GM12878 (cell line): ENCODE measurements around the gene SPSB2. TPM values are rescaled to one million over a fixed set of nuclear protein-coding genes. Genes with fewer than 3 reads are reported as not detected.

Experiments
- ATAC-seq: fragments of 200-7000 bp; cut with Tn5 transposase; 3 replicates; pipeline ENCODE4 v1.9.1; 2020; ENCODE audit warnings: mild to moderate bottlenecking, moderate library complexity
- BruUV-seq: library from RNA; stranded (reverse); fragments of 400-500 nt; replicated peaks from 2 replicates; lab custom pipeline; 2021; lab: Mats Ljungman, UMichigan
- CTCF ChIA-PET: fragments of 300-600 bp; sonication (Branson Sonifier 250); formaldehyde crosslinking; extraction: SDS; loops from one replicate; lab custom pipeline; 2021; ENCODE audit warnings: inconsistent platforms; lab: Yijun Ruan, JAX
- POLR2A ChIA-PET: fragments of 350-600 bp; formaldehyde crosslinking; extraction: SDS; loops from one replicate; lab custom pipeline; 2021; ENCODE audit warnings: inconsistent platforms; lab: Charles Lee
- RAD21 ChIA-PET: fragments of 300-600 bp; sonication (Branson Sonifier 250); formaldehyde crosslinking; loops from one replicate; lab custom pipeline; 2023; ENCODE audit warnings: antibody characterized with exemption; ENCODE audit not compliant: unreplicated experiment; lab: Charles Lee
- SMC1A ChIA-PET: fragments of 300-600 bp; sonication (Branson Sonifier 250); formaldehyde crosslinking; loops from one replicate; lab custom pipeline; 2023; ENCODE audit not compliant: unreplicated experiment, uncharacterized antibody; lab: Charles Lee
- DNase-seq: peaks from one replicate; pipeline ENCODE4 v3.0.0-alpha.2; 2011; ENCODE audit warnings: low read depth, low spot score
- FAIRE-seq: peaks from 3 replicates; lab custom pipeline; 2011; peaks lifted over from hg19 to GRCh38; lab: Jason Lieb, UNC
- H2AFZ ChIP-seq: 2 replicates; pipeline ENCODE4 v1.6.0; 2011; ENCODE audit warnings: low read depth, low read length, control low read depth; ENCODE audit not compliant: control insufficient read depth
- H3K27ac ChIP-seq: 2 replicates; pipeline ENCODE4 v1.5.1; 2011; ENCODE audit warnings: control low read depth; ENCODE audit not compliant: control insufficient read depth, insufficient read depth
- H3K27me3 ChIP-seq, 2 experiments: replicated peaks in 1 of 2; 2 replicates each; pipeline versions ENCODE4 v1.6.0 to v1.6.1; 2011; ENCODE audit warnings: low read length in 1 of 2; ENCODE audit not compliant: control insufficient read depth in 2 of 2, insufficient read depth in 2 of 2
- H3K36me3 ChIP-seq, 2 experiments: 2 replicates each; pipeline ENCODE4 v1.5.1; 2011; ENCODE audit warnings: low read length in 1 of 2; ENCODE audit not compliant: control insufficient read depth in 2 of 2, insufficient read depth in 2 of 2
- H3K4me1 ChIP-seq: 2 replicates; pipeline ENCODE4 v1.6.1; 2011; ENCODE audit warnings: mild to moderate bottlenecking, low read length, moderate library complexity, mixed read lengths; ENCODE audit not compliant: control insufficient read depth, insufficient read depth
- H3K4me2 ChIP-seq: 2 replicates; pipeline ENCODE4 v1.6.0; 2011; ENCODE audit warnings: control low read depth; ENCODE audit not compliant: control insufficient read depth, insufficient read depth
- H3K4me3 ChIP-seq: fragments of 200-600 bp; sonication (generic); 2 replicates; pipeline ENCODE4 v1.5.1; 2016
- H3K79me2 ChIP-seq: 2 replicates; pipeline ENCODE4 v1.6.0; 2011; ENCODE audit warnings: low read length; ENCODE audit not compliant: control insufficient read depth, insufficient read depth
- H3K9ac ChIP-seq: 2 replicates; pipeline ENCODE4 v1.8.0; 2011; ENCODE audit warnings: low read length, control low read depth, mixed read lengths; ENCODE audit not compliant: control insufficient read depth, insufficient read depth
- H3K9me3 ChIP-seq: replicated peaks from 3 replicates; pipeline ENCODE4 v1.5.1; 2011; ENCODE audit warnings: mild to moderate bottlenecking, low read length; ENCODE audit not compliant: control insufficient read depth, insufficient read depth
- H4K20me1 ChIP-seq: 2 replicates; pipeline ENCODE4 v1.6.0; 2011; ENCODE audit not compliant: control insufficient read depth, insufficient read depth
- DPF2 ChIP-seq: fragments of 450-650 bp; IDR thresholded peaks from 2 replicates; pipeline ENCODE4 v1.6.1; 2017; ENCODE audit warnings: mild to moderate bottlenecking
- IKZF1 ChIP-seq: fragments of 450-650 bp; conservative IDR thresholded peaks from 2 replicates; pipeline ENCODE4 v1.6.1; 2017; ENCODE audit warnings: antibody characterized with exemption, mild to moderate bottlenecking
- LARP7 ChIP-seq: fragments of 450-650 bp; IDR thresholded peaks from 2 replicates; pipeline ENCODE4 v1.6.1; 2017; ENCODE audit warnings: mild to moderate bottlenecking
- POLR2AphosphoS2 ChIP-seq: IDR thresholded peaks from 2 replicates; pipeline ENCODE4 v1.6.1; 2011; ENCODE audit warnings: low read depth, mild to moderate bottlenecking, low read length, improper control_type of control experiment, moderate library complexity
- RAD21 ChIP-seq: IDR thresholded peaks from 2 replicates; pipeline ENCODE4 v1.6.1; 2011; ENCODE audit warnings: mild to moderate bottlenecking, low read depth, low read length, moderate library complexity; ENCODE audit not compliant: insufficient read depth
- RELA ChIP-seq: fragments of 450-650 bp; IDR thresholded peaks from 2 replicates; pipeline ENCODE4 v1.8.0; 2014; ENCODE audit warnings: borderline replicate concordance; ENCODE audit not compliant: partially characterized antibody
- SMARCA5 ChIP-seq: fragments of 450-650 bp; IDR thresholded peaks from 2 replicates; pipeline ENCODE4 v1.6.1; 2017; ENCODE audit warnings: mild to moderate bottlenecking
- SMC3 ChIP-seq: IDR thresholded peaks from 2 replicates; pipeline ENCODE4 v1.6.1; 2011; ENCODE audit warnings: low read length, improper control_type of control experiment, borderline replicate concordance
- SPI1 ChIP-seq: IDR thresholded peaks from 2 replicates; pipeline ENCODE4 v1.6.1; 2011; ENCODE audit warnings: low read depth, mild to moderate bottlenecking, low read length, moderate library complexity, borderline replicate concordance; ENCODE audit not compliant: insufficient read depth
- WGBS: methylation state at CpG from one replicate; pipeline ENCODE4 v1.1.6; 2016; ENCODE audit warnings: low lambda C conversion rate; ENCODE audit not compliant: insufficient replicate concordance, insufficient coverage; ENCODE audit errors: missing lambda C conversion rate; 5-methylcytosine and 5-hydroxymethylcytosine counted together
- in situ Hi-C: fragments of 300-500 bp; cut with MboI; formaldehyde crosslinking; loops from 9 replicates; pipeline ENCODE4 v1.14.3; 2018; ENCODE audit warnings: mixed read lengths
- intact Hi-C: fragments of 100-400 bp; cut with micrococcal nuclease; formaldehyde crosslinking; loops from one replicate; pipeline ENCODE4 v1.14.2; 2022; ENCODE audit not compliant: unreplicated experiment
- polyA plus RNA-seq, 11 experiments: library from polyadenylated mRNA; depleted of rRNA in 4 of 11; unstranded in 6 of 11; stranded (reverse) in 5 of 11; fragments of >200 nt; fragmentation: Nextera tagmentation in 4 of 11; fragmentation: Illumina TruSeq in 1 of 11; extraction: Ambion mirVana in 4 of 11; extraction: Trizol in 1 of 11; gene quantifications; 1 replicate in 1 of 11; 2 replicates in 10 of 11; pipeline versions ENCODE4 v1.2.1 to v1.2.3, GENCODE V29; 2011 to 2016; ENCODE audit warnings: inconsistent platforms in 2 of 11, missing spikeins in 2 of 11, low read depth in 1 of 11
- total RNA-seq, 4 experiments: library from RNA; depleted of rRNA in 3 of 4; stranded (reverse); fragments of >200 nt in 3 of 4; fragmentation: Illumina TruSeq in 1 of 4; extraction: Trizol in 1 of 4; gene quantifications; 2 replicates each; pipeline versions ENCODE4 v1.2.1 to v1.2.3, GENCODE V29; 2013 to 2021
- TF ChIP-seq, protein P1 (sequence below): IDR thresholded peaks from 2 replicates; pipeline ENCODE4 v1.6.1; 2011; ENCODE audit warnings: low read depth, low read length, improper control_type of control experiment, borderline replicate concordance
- TF ChIP-seq, protein P2 (sequence below), 3 experiments: IDR thresholded peaks in 2 of 3; conservative IDR thresholded peaks in 1 of 3; 2 replicates each; pipeline ENCODE4 v1.5.1; 2011; ENCODE audit warnings: low read depth in 3 of 3, low read length in 3 of 3, mild to moderate bottlenecking in 3 of 3, control low read depth in 2 of 3, moderate library complexity in 2 of 3, inconsistent platforms in 1 of 3, mixed read lengths in 1 of 3; ENCODE audit not compliant: control insufficient read depth in 2 of 3, insufficient read depth in 1 of 3; ENCODE audit errors: extremely low read depth in 1 of 3
- TF ChIP-seq, protein P3 (sequence below): IDR thresholded peaks from 2 replicates; pipeline ENCODE4 v1.6.1; 2012; ENCODE audit warnings: low read depth, low read length, improper control_type of control experiment
- TF ChIP-seq, protein P4 (sequence below): IDR thresholded peaks from 2 replicates; pipeline ENCODE4 v1.6.1; 2011; ENCODE audit warnings: low read depth, mild to moderate bottlenecking, low read length, moderate library complexity, borderline replicate concordance; ENCODE audit errors: extremely low read depth

Gene SPSB2
- total and polyA plus RNA-seq, 10 of the 15 experiments (the other 5 are each of a cell fraction or from before 2014, with no cell fraction given), result 0.08 to 5.6 (median 2.7) TPM

DNA sequence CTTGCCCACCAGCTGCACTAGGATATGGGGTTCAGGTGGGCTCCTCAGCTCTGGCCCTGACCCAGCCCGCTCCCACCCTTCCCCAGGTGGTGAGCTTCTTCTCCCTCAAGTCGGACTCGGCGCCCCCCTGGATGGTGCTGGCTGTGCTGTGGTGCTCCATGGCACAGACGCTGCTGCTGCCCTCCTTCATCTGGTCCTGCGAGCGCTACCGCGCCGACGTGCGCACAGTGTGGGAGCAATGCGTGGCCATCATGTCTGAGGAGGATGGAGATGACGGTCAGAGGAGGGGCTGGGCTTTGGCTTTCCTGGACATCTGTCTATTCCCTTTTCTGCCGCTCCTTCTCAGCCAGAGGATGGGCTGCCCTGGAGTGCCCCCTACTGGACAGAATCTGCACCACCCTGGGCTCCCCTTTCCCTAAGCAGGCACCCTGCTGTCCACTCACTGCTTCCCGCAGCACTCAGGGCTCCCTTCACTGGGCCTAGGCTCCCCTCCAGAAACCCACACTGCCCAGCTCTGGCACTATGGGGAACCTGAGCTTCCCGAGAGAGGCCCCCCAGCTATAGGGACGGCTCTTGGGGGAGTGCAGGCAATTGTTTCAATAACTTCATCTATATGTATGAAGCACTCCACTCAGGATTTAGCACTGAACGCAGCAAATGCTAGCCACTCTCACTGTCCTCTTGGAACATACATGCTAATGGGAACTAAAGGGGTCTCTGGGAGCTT lies 47.5 kb downstream of the SPSB2 start:
- H3K9me3 ChIP-seq, result no peaks in the 10 kb centered on the region
- in situ Hi-C loops, result loop anchor here (5.0 kb wide), 1 partner anchor 73 kb away; the partner anchor contains the start of gene MLF2
- SMC1A ChIA-PET, result interaction anchor here (0.8 to 4.8 kb wide), 5 partner anchors 9 to 90 kb away, joined by 3 to 23 read pairs (median 6); partner anchors contain the start of gene MLF2

More for the DNA sequence above, 47.5 kb downstream of the SPSB2 start:
- no TSS peak for BruUV-seq
- no peaks in the 10 kb centered on the region for H3K79me2 ChIP-seq
- intact Hi-C loops, result loop anchor here (1.0 to 5.0 kb wide), 3 partner anchors 72 to 209 kb away; partner anchors contain the start of gene MLF2
- H3K4me1 ChIP-seq, result peaks cover 4% of the 10 kb centered on the region
- no peak overlapping the region for H3K4me3 ChIP-seq
- ChIA-PET POLR2A (interaction anchor here (0.9 to 1.3 kb wide), 2 partner anchors 9 to 191 kb away, joined by 3 read pairs; no protein-coding TSS in a partner anchor), CTCF (interaction anchor here (0.7 to 5.1 kb wide), 26 partner anchors 9 to 267 kb away, joined by 3 to 71 read pairs (median 4); partner anchors contain the start of genes COPS7A, MLF2, SPSB2 and USP5), RAD21 (interaction anchor here (1.3 to 4.2 kb wide), 4 partner anchors 47 to 137 kb away, joined by 4 to 25 read pairs (median 6); partner anchors contain the start of genes MLF2, PTMS and ZNF384)
- FAIRE-seq (peak; percentile 93), ATAC-seq (peak; percentile 88), DNase-seq (no peak)
- H3K36me3 ChIP-seq, result no peaks in the 10 kb centered on the region
- 22% methylated on average over 19 of the region's 19 CpGs for WGBS
- H3K27ac ChIP-seq, result no peak overlapping the region
- peaks cover 27 to 35% of the 10 kb centered on the region in 2 experiments for H3K27me3 ChIP-seq
- H2AFZ ChIP-seq, result no peak overlapping the region
- no peak overlapping the region for H3K4me2 ChIP-seq
- TF ChIP-seq LARP7 (no peak), RAD21 (peak; percentile 86), SPI1 (no peak), SMC3 (peak; percentile 68), POLR2AphosphoS2 (no peak), RELA (peak; percentile 32), SMARCA5 (peak; percentile 44; the same call in 1 of the 2 replicates), IKZF1 (0 out of 2 replicates have a peak, but pooled peaks have one; percentile 20), DPF2 (no peak)
- TF ChIP-seq, protein P1, sequence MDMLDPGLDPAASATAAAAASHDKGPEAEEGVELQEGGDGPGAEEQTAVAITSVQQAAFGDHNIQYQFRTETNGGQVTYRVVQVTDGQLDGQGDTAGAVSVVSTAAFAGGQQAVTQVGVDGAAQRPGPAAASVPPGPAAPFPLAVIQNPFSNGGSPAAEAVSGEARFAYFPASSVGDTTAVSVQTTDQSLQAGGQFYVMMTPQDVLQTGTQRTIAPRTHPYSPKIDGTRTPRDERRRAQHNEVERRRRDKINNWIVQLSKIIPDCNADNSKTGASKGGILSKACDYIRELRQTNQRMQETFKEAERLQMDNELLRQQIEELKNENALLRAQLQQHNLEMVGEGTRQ, result no peak
- TF ChIP-seq, protein P2, sequence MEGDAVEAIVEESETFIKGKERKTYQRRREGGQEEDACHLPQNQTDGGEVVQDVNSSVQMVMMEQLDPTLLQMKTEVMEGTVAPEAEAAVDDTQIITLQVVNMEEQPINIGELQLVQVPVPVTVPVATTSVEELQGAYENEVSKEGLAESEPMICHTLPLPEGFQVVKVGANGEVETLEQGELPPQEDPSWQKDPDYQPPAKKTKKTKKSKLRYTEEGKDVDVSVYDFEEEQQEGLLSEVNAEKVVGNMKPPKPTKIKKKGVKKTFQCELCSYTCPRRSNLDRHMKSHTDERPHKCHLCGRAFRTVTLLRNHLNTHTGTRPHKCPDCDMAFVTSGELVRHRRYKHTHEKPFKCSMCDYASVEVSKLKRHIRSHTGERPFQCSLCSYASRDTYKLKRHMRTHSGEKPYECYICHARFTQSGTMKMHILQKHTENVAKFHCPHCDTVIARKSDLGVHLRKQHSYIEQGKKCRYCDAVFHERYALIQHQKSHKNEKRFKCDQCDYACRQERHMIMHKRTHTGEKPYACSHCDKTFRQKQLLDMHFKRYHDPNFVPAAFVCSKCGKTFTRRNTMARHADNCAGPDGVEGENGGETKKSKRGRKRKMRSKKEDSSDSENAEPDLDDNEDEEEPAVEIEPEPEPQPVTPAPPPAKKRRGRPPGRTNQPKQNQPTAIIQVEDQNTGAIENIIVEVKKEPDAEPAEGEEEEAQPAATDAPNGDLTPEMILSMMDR (IDR thresholded peaks at IDR 0.05 in 2 of 3, conservative IDR thresholded peaks at IDR 0.05 in 1 of 3; ENCODE audit: control insufficient read depth in 2 of 3, extremely low read depth in 1 of 3, insufficient read depth in 1 of 3, low read depth in 3 of 3, low read length in 3 of 3), result peak; percentile 90 to 96 (median 92)
- TF ChIP-seq, protein P3, sequence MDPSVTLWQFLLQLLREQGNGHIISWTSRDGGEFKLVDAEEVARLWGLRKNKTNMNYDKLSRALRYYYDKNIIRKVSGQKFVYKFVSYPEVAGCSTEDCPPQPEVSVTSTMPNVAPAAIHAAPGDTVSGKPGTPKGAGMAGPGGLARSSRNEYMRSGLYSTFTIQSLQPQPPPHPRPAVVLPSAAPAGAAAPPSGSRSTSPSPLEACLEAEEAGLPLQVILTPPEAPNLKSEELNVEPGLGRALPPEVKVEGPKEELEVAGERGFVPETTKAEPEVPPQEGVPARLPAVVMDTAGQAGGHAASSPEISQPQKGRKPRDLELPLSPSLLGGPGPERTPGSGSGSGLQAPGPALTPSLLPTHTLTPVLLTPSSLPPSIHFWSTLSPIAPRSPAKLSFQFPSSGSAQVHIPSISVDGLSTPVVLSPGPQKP, result no peak
- TF ChIP-seq, protein P4, sequence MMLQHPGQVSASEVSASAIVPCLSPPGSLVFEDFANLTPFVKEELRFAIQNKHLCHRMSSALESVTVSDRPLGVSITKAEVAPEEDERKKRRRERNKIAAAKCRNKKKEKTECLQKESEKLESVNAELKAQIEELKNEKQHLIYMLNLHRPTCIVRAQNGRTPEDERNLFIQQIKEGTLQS, result no peak
- H3K9ac ChIP-seq, result no peak overlapping the region
- H4K20me1 ChIP-seq, result no peaks in the 10 kb centered on the region
